HG03039 (cell line): ENCODE results near the gene CPNE1.

Source experiments
- ATAC-seq: cut with Tn5 transposase; IDR thresholded peaks from one replicate; pipeline ENCODE4 v1.9.1; 2021; ENCODE audit warnings: mild to moderate bottlenecking, moderate library complexity; ENCODE audit not compliant: unreplicated experiment

CPNE1 gene

DNA sequence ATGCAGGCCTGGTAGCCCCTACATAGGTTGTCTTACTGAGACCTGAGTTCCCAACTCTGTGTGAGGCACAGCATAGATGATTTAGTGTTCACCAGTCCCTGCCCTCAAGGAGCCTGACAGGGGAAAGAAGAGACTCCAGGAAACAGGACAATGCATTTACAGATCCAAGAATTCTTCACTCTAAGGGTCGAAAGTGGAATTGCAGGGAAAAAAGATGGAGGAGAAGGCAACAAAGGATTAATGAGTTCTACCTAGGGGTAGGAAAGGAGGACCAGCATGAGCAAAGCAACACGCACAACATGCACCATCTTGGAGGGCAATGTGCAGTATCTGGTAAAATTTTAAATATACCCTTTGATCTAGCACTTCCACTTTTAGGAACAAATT is 43.1 kb downstream of the CPNE1 start:
- no peak for ATAC-seq

DNA sequence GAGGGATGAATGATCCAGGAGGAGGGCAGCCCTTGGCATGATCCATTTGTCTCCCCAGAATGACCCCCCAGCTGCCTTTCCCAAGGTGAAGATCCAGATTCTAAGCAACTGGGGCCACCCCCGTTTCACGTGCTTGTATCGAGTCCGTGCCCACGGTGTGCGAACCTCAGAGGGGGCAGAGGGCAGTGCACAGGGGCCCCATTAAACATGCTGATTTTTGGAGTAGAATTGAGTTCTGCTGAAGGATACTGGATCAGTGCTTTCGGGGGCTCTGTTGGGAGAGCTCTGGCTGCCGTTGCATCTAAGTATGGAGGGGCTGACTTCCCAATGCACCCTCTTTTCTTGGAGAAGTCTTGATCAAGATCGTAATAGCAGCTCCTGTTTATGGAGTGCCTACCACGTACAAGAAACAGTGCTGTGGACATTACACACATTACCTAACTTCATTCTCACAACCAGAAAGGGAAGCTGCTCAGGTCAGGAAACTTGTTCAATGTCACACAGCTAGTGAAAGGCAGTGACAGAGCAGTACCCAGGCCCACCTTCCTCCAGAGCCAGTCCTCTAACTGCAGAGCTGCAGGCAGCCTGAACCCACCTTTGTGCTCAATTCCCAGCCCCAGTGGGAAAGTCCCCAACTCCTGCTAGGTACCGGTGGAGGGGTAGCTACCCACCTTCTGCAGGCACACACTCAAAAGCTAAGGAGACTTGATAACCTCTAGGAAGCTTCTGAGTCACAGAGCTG is 43.7 kb downstream of the CPNE1 start:
- ATAC-seq, result no peak

DNA sequence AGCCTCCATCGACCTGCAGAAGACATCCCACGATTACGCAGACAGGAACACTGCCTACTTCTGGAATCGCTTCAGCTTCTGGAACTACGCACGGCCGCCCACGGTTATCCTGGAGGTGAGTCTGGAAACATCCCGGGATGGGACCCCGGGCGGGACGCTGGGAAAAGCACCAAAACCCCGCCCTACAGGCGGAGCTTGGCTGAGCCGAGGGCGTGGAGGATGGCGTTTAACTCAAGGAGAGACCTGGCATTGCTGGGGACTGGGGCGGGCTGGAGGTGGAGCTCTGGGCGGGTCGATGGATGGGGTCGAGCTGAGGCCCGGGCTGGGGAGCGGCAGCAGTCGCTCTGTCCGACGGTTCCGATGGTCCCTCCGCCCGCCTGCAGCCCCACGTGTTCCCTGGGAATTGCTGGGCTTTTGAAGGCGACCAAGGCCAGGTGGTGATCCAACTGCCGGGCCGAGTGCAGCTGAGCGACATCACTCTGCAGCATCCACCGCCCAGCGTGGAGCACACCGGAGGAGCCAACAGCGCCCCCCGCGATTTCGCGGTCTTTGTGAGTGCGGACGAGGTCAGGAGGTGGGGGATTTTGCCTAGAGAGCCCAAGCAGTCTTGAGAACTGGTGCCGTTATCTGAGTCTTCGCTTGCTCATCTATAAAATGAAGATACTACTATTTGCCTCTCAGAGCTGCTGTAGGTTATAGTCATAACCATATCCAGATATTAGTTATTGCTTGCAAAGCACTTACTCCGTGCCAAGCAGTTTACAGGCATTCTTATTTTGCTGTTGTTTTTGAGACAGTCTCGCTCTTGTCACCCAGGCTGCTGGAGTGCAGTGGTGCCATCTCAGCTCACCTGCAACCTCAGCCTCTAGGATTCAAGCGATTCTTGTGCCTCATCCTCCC is 45.3 kb downstream of the CPNE1 start:
- ATAC-seq, result peak; percentile 29

GRCh38 chr20:35618263-35619131 is 46.2 kb downstream of the CPNE1 start:
- no peak for ATAC-seq

- no peak for ATAC-seq
Observed at GRCh38 chr20:35617397-35618262, 47.1 kb downstream of the CPNE1 start.

- no peak for ATAC-seq
Observed at GRCh38 chr20:35616465-35617396, 48.0 kb downstream of the CPNE1 start.

DNA sequence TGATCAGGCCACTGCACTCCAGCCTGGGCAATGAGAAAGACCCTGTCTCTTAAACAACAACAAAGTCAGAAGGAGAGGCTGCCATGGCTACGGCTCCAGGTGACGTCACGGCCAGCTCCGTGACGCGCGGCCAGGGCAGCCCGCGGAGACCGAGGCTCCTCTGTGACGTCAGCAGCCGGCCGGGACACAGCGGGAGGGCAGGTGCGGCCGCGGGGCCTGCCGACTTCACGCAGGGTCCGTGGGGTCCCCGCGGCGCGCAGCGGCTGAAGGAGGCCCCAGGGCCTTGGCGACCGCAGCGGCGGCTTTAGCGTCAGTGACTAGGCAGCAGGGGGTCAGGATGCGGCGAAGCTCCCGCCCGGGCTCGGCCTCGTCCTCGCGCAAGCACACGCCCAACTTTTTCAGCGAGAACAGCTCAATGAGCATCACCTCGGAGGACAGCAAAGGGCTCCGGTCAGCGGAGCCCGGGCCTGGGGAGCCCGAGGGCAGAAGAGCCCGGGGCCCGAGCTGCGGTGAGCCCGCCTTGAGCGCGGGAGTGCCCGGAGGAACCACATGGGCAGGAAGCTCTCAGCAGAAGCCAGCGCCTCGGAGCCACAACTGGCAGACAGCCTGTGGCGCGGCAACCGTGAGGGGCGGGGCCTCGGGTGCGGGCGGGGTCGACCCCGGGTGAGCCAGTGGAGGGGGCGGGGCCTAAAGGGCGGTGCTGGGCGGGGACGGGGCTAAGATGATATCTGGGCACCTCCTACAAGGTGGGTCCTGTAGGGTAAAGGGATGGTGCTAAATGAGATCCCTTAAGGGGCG is 48.8 kb downstream of the CPNE1 start, which contains the start of gene SPAG4:
Gene SPAG4, plus strand, starts transcription at position 163 of the 798 bp plus-strand sequence. Its CDS starts 175 bp downstream, at position 338.
- ATAC-seq, result peak; percentile 59

- no peak for ATAC-seq
Observed at GRCh38 chr20:35611482-35611881, 53.2 kb downstream of the CPNE1 start.

DNA sequence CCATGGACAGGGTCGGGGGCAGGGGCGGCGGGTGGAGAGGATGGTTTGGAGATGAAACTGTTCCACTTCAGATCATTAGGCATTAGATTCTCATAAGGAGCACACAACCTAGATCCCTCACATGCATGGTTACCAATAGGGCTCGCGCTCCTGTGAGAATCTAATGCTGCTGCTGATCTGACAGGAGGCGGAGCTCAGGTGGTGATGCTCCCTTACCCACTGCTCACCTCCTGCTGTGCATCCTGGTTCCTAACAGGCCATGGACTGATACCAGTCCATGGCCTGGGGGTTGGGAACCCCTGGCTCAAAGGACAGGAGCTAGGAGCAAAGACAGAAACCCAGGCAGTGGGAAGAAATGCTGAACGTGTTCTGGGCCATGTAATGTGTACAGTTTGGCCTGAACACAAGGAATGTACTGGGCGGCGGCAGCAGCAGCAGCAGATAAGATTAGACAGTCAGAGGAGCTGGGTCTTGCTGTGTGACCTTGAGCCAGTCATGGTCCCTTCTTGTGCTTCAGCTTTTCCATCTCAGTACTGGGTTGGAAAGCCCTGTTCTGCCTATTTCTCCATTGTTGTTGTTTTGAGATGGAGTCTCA is 53.8 kb downstream of the CPNE1 start:
- no peak for ATAC-seq

- ATAC-seq, result no peak
Observed at GRCh38 chr20:35607003-35607735, 57.5 kb downstream of the CPNE1 start.

DNA sequence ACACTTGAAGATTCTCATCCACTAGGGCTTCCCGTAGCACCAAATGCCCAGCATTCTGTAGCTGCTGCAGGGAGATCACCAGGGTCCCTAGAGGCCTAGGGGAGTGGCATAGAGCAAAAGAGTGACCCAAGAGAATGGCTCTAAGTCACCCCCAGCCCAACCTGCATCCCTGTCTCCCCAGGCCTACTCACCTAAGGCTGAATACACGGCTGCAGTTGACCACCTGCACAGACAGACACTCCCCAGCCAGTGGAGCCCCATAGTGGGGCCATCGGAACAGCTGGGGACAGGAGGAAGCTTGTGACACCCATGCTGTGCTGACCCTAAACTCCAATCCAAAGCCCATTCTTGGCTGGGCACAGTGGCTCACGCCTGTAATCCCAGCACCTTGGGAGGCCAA is 58.6 kb downstream of the CPNE1 start:
- no peak for ATAC-seq

GRCh38 chr20:35604449-35604747 is 60.3 kb downstream of the CPNE1 start:
- ATAC-seq, result no peak

DNA sequence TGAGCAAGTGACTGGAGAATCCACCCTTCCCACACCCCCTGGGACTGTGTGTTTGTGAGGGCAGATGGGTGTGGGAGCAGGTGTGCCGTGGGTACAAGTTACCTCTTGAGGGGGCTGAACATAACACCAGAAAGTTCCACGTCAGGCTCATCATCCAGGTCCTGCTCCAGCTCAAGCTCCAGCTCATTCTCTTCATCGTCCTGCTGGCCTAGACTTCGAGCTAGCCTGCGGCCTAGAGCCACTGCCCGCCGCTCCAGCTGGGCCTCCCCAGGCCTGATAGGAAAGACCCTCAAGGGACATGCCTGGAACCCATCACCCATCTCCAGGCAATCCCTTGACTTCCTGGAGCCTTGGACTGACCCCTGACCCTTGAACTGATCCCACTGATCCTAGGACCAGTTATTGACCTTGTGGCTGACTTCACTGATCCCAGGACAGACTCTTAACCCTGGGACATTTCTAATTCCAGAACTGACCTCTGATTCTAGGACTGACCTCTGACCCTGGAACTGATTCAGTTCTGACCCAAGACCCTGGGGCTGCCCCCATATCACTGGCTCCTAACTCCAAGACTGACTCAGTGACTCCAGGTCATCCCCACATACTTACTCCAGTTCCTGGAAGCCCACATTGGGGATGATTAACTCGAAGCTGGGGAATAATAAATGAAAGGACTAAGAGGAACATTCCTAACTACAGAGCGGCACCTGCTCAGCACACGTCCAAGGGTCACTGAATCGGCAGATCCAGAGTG is 60.8 kb downstream of the CPNE1 start:
- ATAC-seq, result no peak

DNA sequence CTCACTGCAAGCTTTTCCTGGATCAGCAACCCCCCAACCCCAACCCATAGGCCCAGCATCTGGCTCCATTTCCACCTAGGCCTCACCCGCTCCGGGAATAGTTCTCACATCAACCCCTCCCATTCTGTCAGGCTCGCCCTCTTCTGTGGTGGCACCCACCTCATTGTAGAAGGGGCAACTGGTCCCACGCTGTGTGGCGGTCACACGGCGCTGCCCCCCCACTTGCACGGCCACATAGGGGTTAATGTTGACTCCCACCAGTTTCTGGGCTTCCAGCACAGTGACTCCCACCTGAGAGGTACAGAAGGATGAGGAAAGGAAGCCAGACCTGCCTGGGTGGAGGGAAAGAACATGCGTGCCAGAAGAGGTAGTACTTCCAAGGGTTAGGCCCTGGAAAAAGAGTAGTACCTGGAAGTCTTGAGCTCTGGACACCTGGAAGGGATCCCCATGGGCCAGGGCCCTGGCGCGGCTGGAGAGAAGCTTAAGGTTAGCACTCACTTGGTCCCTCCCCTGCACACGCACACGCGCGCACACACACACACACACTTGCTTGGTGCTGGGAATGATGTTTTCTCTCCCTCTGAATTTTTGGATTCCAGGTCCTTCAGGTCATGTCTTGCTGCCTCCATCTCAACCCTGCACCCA is 61.7 kb downstream of the CPNE1 start:
- no peak for ATAC-seq

GRCh38 chr20:35601990-35602389 is 62.7 kb downstream of the CPNE1 start:
- no peak for ATAC-seq
